ENCODE data around the gene LRP1.

DNA sequence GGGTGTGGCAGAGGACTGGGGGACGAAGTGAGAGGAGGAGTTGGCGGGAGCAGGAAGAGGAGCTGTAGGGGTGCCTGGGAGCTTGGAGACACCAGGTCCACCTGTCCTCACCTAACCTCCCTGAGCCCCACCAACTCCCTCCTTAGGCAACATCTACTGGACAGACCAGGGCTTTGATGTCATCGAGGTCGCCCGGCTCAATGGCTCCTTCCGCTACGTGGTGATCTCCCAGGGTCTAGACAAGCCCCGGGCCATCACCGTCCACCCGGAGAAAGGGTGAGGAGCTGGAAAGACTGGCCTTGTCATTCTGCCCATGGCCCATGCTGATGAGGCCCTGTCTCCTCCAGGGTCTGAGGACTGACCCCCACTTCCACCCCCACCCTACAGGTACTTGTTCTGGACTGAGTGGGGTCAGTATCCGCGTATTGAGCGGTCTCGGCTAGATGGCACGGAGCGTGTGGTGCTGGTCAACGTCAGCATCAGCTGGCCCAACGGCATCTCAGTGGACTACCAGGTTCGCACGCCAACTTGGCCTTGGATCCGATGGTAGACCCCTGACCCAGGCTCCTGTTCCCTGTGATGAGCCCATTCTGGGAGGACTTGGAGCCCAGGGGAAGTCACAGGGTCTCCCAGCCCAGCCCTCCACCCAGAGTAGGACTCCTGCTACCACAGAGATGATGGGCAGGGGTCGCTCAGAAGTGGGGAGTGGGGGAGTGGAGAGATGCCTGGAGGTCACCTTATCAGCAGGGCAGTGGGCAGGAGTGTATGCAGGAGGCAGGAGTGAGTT lies 55.8 kb downstream of the LRP1 start:
- TF ChIP-seq EZH2 (IDR thresholded peaks at IDR 0.05) = no peak
- no peak for TF ChIP-seq POLR2AphosphoS5 (IDR thresholded peaks at IDR 0.05; ENCODE audit: borderline replicate concordance, low read depth, low read length)

All from SK-N-MC (cell line).